TTC549 (cell line): ENCODE measurements around the gene HSPA13.
"Not testable (repeated sequence)": the region's sequence is repeated elsewhere in the genome, so short reads cannot be mapped to it uniquely, and the experiment has no call there.

Experiments
- FAIRE-seq: peaks from 2 replicates; lab custom pipeline; 2012; peaks lifted over from hg19 to GRCh38; lab: Jason Lieb, UNC

Gene HSPA13

GRCh38 chr21:14382835-14383595, at the start of gene HSPA13:
HSPA13 (minus strand) TSS chr21:14383146; CDS start chr21:14383119, 27 bp downstream.
- FAIRE-seq: peak; percentile 98

- FAIRE-seq: no peak
Observed at GRCh38 chr21:14418920-14419319, 36.0 kb upstream of the HSPA13 start.

- no peak for FAIRE-seq
Observed at GRCh38 chr21:14414932-14415508, 32.1 kb upstream of the HSPA13 start.

- FAIRE-seq: no peak
Observed at GRCh38 chr21:14405962-14406361, 23.0 kb upstream of the HSPA13 start.

DNA sequence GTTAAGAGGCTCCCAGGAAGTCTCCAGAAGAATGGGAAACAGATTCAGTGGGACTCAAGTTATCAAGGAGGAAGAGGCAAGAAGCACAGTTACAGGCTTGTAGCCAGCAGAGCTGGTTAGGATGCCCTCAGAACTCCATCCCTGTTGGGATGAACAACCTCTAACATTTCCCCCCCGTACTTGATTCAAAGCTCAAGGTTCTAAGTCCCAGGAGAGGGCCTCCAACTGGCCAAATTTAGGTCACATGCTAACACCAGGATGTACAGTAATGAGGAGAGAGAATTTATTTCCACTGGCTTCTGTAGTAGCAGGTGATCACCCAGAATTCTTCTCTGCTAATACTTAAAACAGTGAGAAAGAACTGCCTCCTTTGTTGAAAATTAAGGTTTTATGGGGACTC, 22.3 kb upstream of the HSPA13 start:
- FAIRE-seq: no peak

- peak; percentile 82 for FAIRE-seq
Observed at GRCh38 chr21:14403681-14404318, 20.9 kb upstream of the HSPA13 start.

DNA sequence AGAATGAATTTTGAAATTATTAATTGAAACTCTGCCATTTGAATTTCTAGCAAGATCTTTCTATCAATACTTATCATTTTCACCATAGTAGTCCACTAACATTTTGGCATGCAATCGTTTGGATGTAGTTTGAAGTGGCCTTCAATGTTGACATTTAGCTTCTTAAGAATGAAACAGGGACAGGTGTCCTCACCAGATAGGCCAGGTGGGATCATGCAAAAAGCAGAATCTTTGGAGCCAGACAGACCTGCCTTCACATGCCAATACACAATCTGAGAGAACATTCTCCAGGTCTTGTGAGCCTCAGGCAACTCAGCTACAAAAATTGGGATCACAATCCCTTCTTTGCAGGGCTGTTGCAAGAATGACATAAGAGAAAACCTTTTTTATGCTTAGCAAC, 18.3 kb upstream of the HSPA13 start:
- FAIRE-seq: no peak

GRCh38 chr21:14388282-14388681, 5.3 kb upstream of the HSPA13 start:
- FAIRE-seq: no peak

GRCh38 chr21:14384453-14384852, 1.5 kb upstream of the HSPA13 start:
- no peak for FAIRE-seq

GRCh38 chr21:14383596-14384180, 742 bp upstream of the HSPA13 start:
- FAIRE-seq: no peak

- no peak for FAIRE-seq
Observed at GRCh38 chr21:14382486-14382834, 486 bp downstream of the HSPA13 start.

- FAIRE-seq: no peak
Observed at GRCh38 chr21:14376854-14377253, 6.1 kb downstream of the HSPA13 start.

GRCh38 chr21:14366998-14367397, 15.9 kb downstream of the HSPA13 start:
- FAIRE-seq: no peak

GRCh38 chr21:14361958-14362357, 21.0 kb downstream of the HSPA13 start:
- no peak for FAIRE-seq

- no peak for FAIRE-seq
Observed at GRCh38 chr21:14358775-14359174, 24.2 kb downstream of the HSPA13 start.

DNA sequence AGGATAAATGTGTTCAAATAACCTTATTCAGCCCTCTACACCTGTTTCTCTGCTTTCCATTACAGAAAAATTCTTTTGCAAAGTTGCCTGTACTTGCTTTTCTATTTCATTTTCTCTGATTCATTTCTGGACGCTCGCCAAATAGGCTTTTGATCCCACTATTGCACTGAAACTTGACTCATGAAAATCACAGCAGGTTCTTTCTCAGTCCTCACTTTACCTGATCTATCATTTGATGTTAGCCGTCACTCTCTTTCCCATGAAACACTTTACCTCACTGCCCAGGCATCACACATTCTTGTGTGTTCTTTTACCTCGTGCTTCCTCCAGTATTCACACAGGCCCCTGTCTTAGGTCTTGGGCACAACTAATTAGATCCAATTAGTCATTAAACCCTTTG, 26.2 kb downstream of the HSPA13 start:
- no peak for FAIRE-seq

DNA sequence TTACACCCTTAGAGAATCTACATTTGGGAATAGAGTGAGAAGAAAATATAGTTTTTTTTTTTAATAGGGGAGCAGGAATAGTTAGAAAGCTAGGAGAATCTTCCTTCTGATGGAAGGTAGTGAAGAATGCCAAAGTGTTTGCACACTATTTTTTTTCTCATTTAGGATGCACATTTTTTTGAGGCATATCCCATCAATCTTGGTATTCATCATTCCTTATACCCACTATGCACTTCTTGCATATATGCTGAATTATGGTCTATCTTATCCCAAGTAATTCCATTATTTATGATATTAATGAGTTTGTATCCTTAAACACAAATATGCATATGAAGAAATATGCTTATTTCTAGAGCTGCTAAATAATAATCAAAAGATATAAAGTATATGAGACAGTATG, 28.4 kb downstream of the HSPA13 start:
- FAIRE-seq: no peak

DNA sequence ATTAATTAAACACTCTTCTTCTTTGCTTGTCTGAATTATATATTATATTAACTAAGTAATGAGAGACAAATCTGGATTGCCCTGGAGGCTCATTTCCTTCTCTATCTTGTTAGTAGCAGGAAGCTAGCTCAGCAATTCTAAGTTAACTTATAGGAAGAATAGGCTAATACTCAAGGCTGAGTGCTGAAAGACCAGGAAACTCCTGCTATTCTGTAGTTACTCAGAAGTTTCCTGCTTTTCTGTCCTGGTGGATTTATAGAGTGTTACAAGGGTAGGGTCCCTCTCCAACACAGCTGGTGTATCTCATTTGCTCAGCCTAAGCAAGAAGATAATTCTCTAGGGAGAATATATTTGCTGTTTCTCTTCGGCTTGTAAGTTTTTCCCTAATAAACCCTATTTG, 29.2 kb downstream of the HSPA13 start:
- no peak for FAIRE-seq

DNA sequence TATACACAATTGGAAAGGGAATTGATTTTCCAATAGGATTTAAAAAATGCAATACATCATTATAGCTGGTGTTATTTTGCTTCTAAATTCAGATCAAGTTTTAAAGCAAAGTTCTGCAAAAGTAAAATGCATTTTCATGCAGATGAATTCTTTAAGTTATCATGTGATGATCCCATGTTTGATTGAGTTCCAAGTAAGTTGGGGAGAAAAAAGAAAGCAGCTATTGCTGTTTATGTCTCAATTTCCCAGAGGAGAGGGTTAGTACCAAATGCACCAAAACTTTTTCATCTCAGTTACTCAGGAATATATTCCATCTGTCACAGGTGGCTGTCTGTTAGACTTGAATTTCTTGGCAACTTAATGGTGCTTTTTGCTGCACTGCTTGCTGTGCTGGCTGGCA, 29.7 kb downstream of the HSPA13 start:
- FAIRE-seq: no peak

DNA sequence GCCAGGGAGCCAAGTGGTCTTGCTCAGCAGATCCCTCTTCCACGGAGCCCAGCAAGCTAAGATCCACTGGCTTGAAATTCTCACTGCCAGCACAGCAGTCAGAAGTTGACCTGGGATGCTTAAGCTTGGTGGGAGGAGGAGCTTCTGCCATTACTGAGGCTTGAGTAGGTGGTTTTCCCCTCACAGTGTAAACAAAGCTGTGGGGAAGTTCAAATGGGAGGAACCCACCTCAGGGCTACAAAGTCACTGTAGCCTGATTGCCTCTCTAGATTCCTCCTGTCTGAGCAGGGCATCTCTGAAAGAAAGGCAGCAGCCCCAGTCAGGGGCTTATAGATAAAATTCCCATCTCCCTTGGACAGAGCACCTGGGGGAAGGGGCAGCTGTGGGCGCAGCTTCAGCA, 55.6 kb downstream of the HSPA13 start:
- not testable (repeated sequence) for FAIRE-seq

- FAIRE-seq: no peak
Observed at GRCh38 chr21:14325595-14325994, 57.4 kb downstream of the HSPA13 start.
